ENCODE results near the gene EEA1.

EEA1 gene

GRCh38 chr12:92732216-92732615, 196.9 kb downstream of the EEA1 start:
- ChIA-PET POLR2A (no interaction called here), CTCF (no interaction called here)
- no peak for DNase-seq (ENCODE audit: extremely low spot score)
- TF ChIP-seq CTCF (IDR thresholded peaks at IDR 0.05; ENCODE audit: control extremely low read depth, extremely low read depth, low read depth, missing control alignments), result no peak

GRCh38 chr12:92730758-92731157, 198.3 kb downstream of the EEA1 start:
- TF ChIP-seq CTCF (IDR thresholded peaks at IDR 0.05; ENCODE audit: control extremely low read depth, extremely low read depth, low read depth, missing control alignments), result no peak
- no peak for DNase-seq (ENCODE audit: extremely low spot score)
- CTCF ChIA-PET, result interaction anchor here (0.7 to 1.2 kb wide), 4 partner anchors 26 to 126 kb away, joined by 3 read pairs; no protein-coding TSS in a partner anchor
- POLR2A ChIA-PET, result no interaction called here

- CTCF ChIA-PET, result interaction anchor here (0.7 to 1.6 kb wide), 5 partner anchors 13 to 33 kb away, joined by 3 to 5 read pairs (median 4); no protein-coding TSS in a partner anchor
- no peak for TF ChIP-seq CTCF (IDR thresholded peaks at IDR 0.05; ENCODE audit: control extremely low read depth, extremely low read depth, low read depth, missing control alignments)
- no peak for DNase-seq (ENCODE audit: extremely low spot score)
These were observed 199.3 kb downstream of the EEA1 start for GRCh38 chr12:92729773-92730305.

GRCh38 chr12:92726850-92727249, 202.2 kb downstream of the EEA1 start:
- no peak for TF ChIP-seq CTCF (IDR thresholded peaks at IDR 0.05; ENCODE audit: control extremely low read depth, extremely low read depth, low read depth, missing control alignments)
- CTCF ChIA-PET, result interaction anchor here (0.9 to 1.8 kb wide), 3 partner anchors 10 to 111 kb away, joined by 3 to 5 read pairs (median 3); no protein-coding TSS in a partner anchor
- POLR2A ChIA-PET, result no interaction called here
- no peak for DNase-seq (ENCODE audit: extremely low spot score)

More at GRCh38 chr12:92729773-92730305, 199.3 kb downstream of the EEA1 start:
- POLR2A ChIA-PET, result no interaction called here

GRCh38 chr12:92722897-92723296, 206.2 kb downstream of the EEA1 start:
- no peak for TF ChIP-seq CTCF (IDR thresholded peaks at IDR 0.05; ENCODE audit: control extremely low read depth, extremely low read depth, low read depth, missing control alignments)
- no peak for DNase-seq (ENCODE audit: extremely low spot score)
- POLR2A ChIA-PET, result no interaction called here
- CTCF ChIA-PET, result no interaction called here

- DNase-seq (ENCODE audit: extremely low spot score), result no peak
- ChIA-PET CTCF (interaction anchor here (1.5 kb wide), 1 partner anchor 12 kb away, joined by 5 read pairs; no protein-coding TSS in a partner anchor), POLR2A (no interaction called here)
- no peak for TF ChIP-seq CTCF (IDR thresholded peaks at IDR 0.05; ENCODE audit: control extremely low read depth, extremely low read depth, low read depth, missing control alignments)
These were observed 207.4 kb downstream of the EEA1 start for GRCh38 chr12:92721656-92722055.

Data from GM10248 (cell line).